A549 (cell line): Measurements from ENCODE around the gene ITGA1. TPM values are rescaled to one million over a fixed set of nuclear protein-coding genes. Genes with fewer than 3 reads are reported as not detected.

Experiments used
- ATAC-seq, 2 experiments: fragments of 200-7000 bp in 1 of 2; fragments of >200 bp in 1 of 2; cut with Nextera tagmentation in 1 of 2; cut with Tn5 transposase in 1 of 2; 3 replicates each; pipeline versions ENCODE4 v1.8.0 to v1.9.1; 2018 to 2020; ENCODE audit warnings: mild to moderate bottlenecking in 1 of 2, moderate library complexity in 1 of 2
- CTCF ChIA-PET: fragments of 300-600 bp; sonication (Branson Sonifier 250); formaldehyde crosslinking; extraction: SDS; loops from one replicate; lab custom pipeline; 2021; ENCODE audit warnings: antibody characterized with exemption, inconsistent platforms; lab: Yijun Ruan, JAX
- POLR2A ChIA-PET: fragments of 350-600 bp; formaldehyde crosslinking; extraction: SDS; loops from one replicate; lab custom pipeline; 2021; ENCODE audit warnings: antibody characterized with exemption, inconsistent platforms; lab: Yijun Ruan, JAX
- DNase-seq, 2 experiments: peaks; one replicate each; pipeline versions ENCODE4 v3.0.0 to v3.0.0-alpha.2; 2011 to 2016; ENCODE audit warnings: low read depth in 1 of 2, low spot score in 1 of 2
- FAIRE-seq: peaks from 2 replicates; lab custom pipeline; 2011; peaks lifted over from hg19 to GRCh38; lab: Jason Lieb, UNC
- H3K27ac ChIP-seq, 2 experiments: fragments of >200 bp; sonication (Bioruptor Twin); formaldehyde crosslinking; 3 replicates each; pipeline ENCODE4 v1.5.1; 2016 to 2017
- H3K4me1 ChIP-seq: fragments of >200 bp; sonication (Bioruptor Twin); formaldehyde crosslinking; 3 replicates; pipeline ENCODE4 v1.6.1; 2016
- H3K4me2 ChIP-seq: fragments of >200 bp; sonication (Bioruptor Twin); formaldehyde crosslinking; 3 replicates; pipeline ENCODE4 v1.6.1; 2016
- H3K4me3 ChIP-seq: fragments of >200 bp; sonication (Bioruptor Twin); formaldehyde crosslinking; 3 replicates; pipeline ENCODE4 v1.5.1; 2016
- H3K9me3 ChIP-seq: fragments of >200 bp; sonication (Bioruptor Twin); formaldehyde crosslinking; 3 replicates; pipeline ENCODE4 v1.6.1; 2016
- ATOH8 ChIP-seq: fragments of 250-450 bp; sonication (Bioruptor Pico); IDR thresholded peaks from 2 replicates; pipeline ENCODE4 v1.5.0; 2020; ENCODE audit warnings: low read depth, mild to moderate bottlenecking, moderate library complexity
- BHLHE40 ChIP-seq: IDR thresholded peaks from 2 replicates; pipeline ENCODE4 v1.6.1; 2012; ENCODE audit warnings: low read depth, low read length, inconsistent platforms
- CEBPB ChIP-seq, 2 experiments: fragments of >200 bp in 1 of 2; sonication (Bioruptor Twin) in 1 of 2; formaldehyde crosslinking in 1 of 2; IDR thresholded peaks; 2 replicates each; pipeline ENCODE4 v1.6.1; 2012 to 2016
- CTCF ChIP-seq: fragments of >200 bp; sonication (Bioruptor Twin); formaldehyde crosslinking; IDR thresholded peaks from 3 replicates; pipeline ENCODE4 v1.5.1; 2016
- EHF ChIP-seq: fragments of 250-450 bp; sonication (Bioruptor Pico); IDR thresholded peaks from 2 replicates; pipeline ENCODE4 v1.5.0; 2020; ENCODE audit warnings: mild to moderate bottlenecking
- ELK1 ChIP-seq: fragments of 150-350 bp; IDR thresholded peaks from 2 replicates; pipeline ENCODE4 v1.6.1; 2014; ENCODE audit warnings: low read depth, mild to moderate bottlenecking, low read length
- ESRRA ChIP-seq: fragments of 150-350 bp; IDR thresholded peaks from 2 replicates; pipeline ENCODE4 v1.6.1; 2014; ENCODE audit warnings: mild to moderate bottlenecking, low read length, borderline replicate concordance
- GATA3 ChIP-seq: IDR thresholded peaks from 2 replicates; pipeline ENCODE4 v1.6.1; 2012; ENCODE audit warnings: borderline replicate concordance
- HOXB5 ChIP-seq: fragments of 250-450 bp; sonication (Bioruptor Pico); IDR thresholded peaks from 2 replicates; pipeline ENCODE4 v1.5.0; 2020; ENCODE audit warnings: mild to moderate bottlenecking, moderate library complexity
- KDM1A ChIP-seq: fragments of 200-600 bp; sonication (generic); IDR thresholded peaks from 2 replicates; pipeline ENCODE4 v1.6.1; 2016; ENCODE audit warnings: low read depth, mild to moderate bottlenecking
- MYC ChIP-seq: IDR thresholded peaks from 2 replicates; pipeline ENCODE4 v1.6.1; 2012; ENCODE audit warnings: mild to moderate bottlenecking, inconsistent platforms, low read length, improper control_type of control experiment, borderline replicate concordance
- NPAS2 ChIP-seq: fragments of 250-450 bp; sonication (Bioruptor Pico); IDR thresholded peaks from 2 replicates; pipeline ENCODE4 v1.8.0; 2022; ENCODE audit warnings: mild to moderate bottlenecking, moderate library complexity, borderline replicate concordance
- PBX3 ChIP-seq: IDR thresholded peaks from 2 replicates; pipeline ENCODE4 v1.6.1; 2012
- POLR2A ChIP-seq: IDR thresholded peaks from 2 replicates; pipeline ENCODE4 v1.6.1; 2012; ENCODE audit warnings: mild to moderate bottlenecking, low read length
- RAD21 ChIP-seq, 2 experiments: fragments of >200 bp in 1 of 2; sonication (Bioruptor Twin) in 1 of 2; formaldehyde crosslinking in 1 of 2; IDR thresholded peaks in 1 of 2; conservative IDR thresholded peaks in 1 of 2; 2 replicates in 1 of 2; 3 replicates in 1 of 2; pipeline ENCODE4 v1.6.1; 2012 to 2018; ENCODE audit warnings: inconsistent platforms in 1 of 2
- RARB ChIP-seq: fragments of 250-450 bp; sonication (Bioruptor Pico); IDR thresholded peaks from 2 replicates; pipeline ENCODE4 v1.8.0; 2021; ENCODE audit warnings: mild to moderate bottlenecking, moderate library complexity
- RCOR1 ChIP-seq: fragments of 150-350 bp; IDR thresholded peaks from 2 replicates; pipeline ENCODE4 v1.6.1; 2014; ENCODE audit warnings: antibody characterized with exemption, low read length, low read depth
- TFCP2L1 ChIP-seq: fragments of 250-450 bp; sonication (Bioruptor Pico); IDR thresholded peaks from 2 replicates; pipeline ENCODE4 v1.5.0; 2021; ENCODE audit warnings: mild to moderate bottlenecking
- TP53 ChIP-seq: fragments of 250-450 bp; sonication (Bioruptor Pico); IDR thresholded peaks from 2 replicates; pipeline ENCODE4 v1.5.0; 2021; ENCODE audit warnings: mild to moderate bottlenecking, moderate library complexity
- USF2 ChIP-seq: fragments of 450-650 bp; IDR thresholded peaks from 2 replicates; pipeline ENCODE4 v1.6.1; 2014; ENCODE audit warnings: antibody characterized with exemption
- ZC3H11A ChIP-seq: fragments of 450-650 bp; IDR thresholded peaks from 2 replicates; pipeline ENCODE4 v1.6.1; 2014; ENCODE audit warnings: antibody characterized with exemption, mild to moderate bottlenecking
- WGBS: methylation state at CpG from one replicate; pipeline ENCODE4 v1.1.6; 2017; ENCODE audit errors: missing lambda C conversion rate; 5-methylcytosine and 5-hydroxymethylcytosine counted together
- polyA plus RNA-seq, 4 experiments: library from polyadenylated mRNA; depleted of rRNA in 3 of 4; stranded (reverse); fragments of >200 nt; fragmentation: RNase III in 1 of 4; extraction: RNeasy Plus Mini Kit Qiagen cat#74134 plus additional on column Dnase treatment in 1 of 4; gene quantifications; 2 replicates in 3 of 4; 3 replicates in 1 of 4; pipeline ENCODE4 v1.2.3, GENCODE V29; 2011 to 2017

ITGA1 gene
- polyA plus RNA-seq, 2 of the 4 experiments (the other 2 are of a cell fraction) = 1.5 to 5.5 TPM

- TF ChIP-seq ELK1 (no peak), TP53 (CRISPR knock-in tag) (no peak), NPAS2 (no peak), RARB (CRISPR knock-in tag) (no peak)
Measured at GRCh38 chr5:52859628-52860027, 71.9 kb downstream of the ITGA1 start (continued).

GRCh38 chr5:52861368-52861767 lies 73.7 kb downstream of the ITGA1 start:
- DNase-seq (no peak), FAIRE-seq (no peak), ATAC-seq (no peak)
- CTCF ChIA-PET = no interaction called here
- Histone ChIP-seq H3K9me3 (no peaks in the 10 kb centered on the region), H3K4me3 (no peak overlapping the region), H3K4me1 (no peaks in the 10 kb centered on the region), H3K27ac (no peak overlapping the region), H3K4me2 (no peak overlapping the region)
- TF ChIP-seq EHF (CRISPR knock-in tag) (no peak), RAD21 (conservative IDR thresholded peaks at IDR 0.05 in 1 of 2, IDR thresholded peaks at IDR 0.05 in 1 of 2) (no peak)
- POLR2A ChIA-PET = no interaction called here
- 79% methylated on average over 5 of the region's 5 CpGs for WGBS

GRCh38 chr5:52863715-52864290 lies 76.1 kb downstream of the ITGA1 start:
- POLR2A ChIA-PET = no interaction called here
- Histone ChIP-seq H3K27ac (no peak overlapping the region), H3K4me3 (no peak overlapping the region), H3K4me1 (no peaks in the 10 kb centered on the region), H3K4me2 (no peak overlapping the region), H3K9me3 (no peaks in the 10 kb centered on the region)
- 59% methylated on average over 2 of the region's 2 CpGs for WGBS
- no peak for ATAC-seq
- FAIRE-seq = no peak
- no peak for TF ChIP-seq KDM1A
- TF ChIP-seq TP53 (CRISPR knock-in tag) = no peak
- TF ChIP-seq BHLHE40 = no peak
- no peak for TF ChIP-seq ATOH8 (CRISPR knock-in tag)
- no peak for TF ChIP-seq USF2
- TF ChIP-seq CTCF = no peak
- TF ChIP-seq POLR2A = no peak
- no peak for TF ChIP-seq PBX3
- TF ChIP-seq NPAS2 = no peak
- no peak for DNase-seq
- CTCF ChIA-PET = no interaction called here

- POLR2A ChIA-PET = no interaction called here
- WGBS = 26% methylated on average over 2 of the region's 2 CpGs
- no peak for TF ChIP-seq CEBPB (IDR thresholded peaks at IDR 0.05)
- TF ChIP-seq MYC = no peak
- no peak for TF ChIP-seq ZC3H11A
- no peak for TF ChIP-seq HOXB5 (CRISPR knock-in tag)
- no peak for TF ChIP-seq RCOR1
- no peak for TF ChIP-seq TFCP2L1 (CRISPR knock-in tag)
- TF ChIP-seq GATA3 = no peak
- no peak for TF ChIP-seq ESRRA
- TF ChIP-seq, all 56 proteins: peak for 0
- no peak for DNase-seq
- no peak for FAIRE-seq
- no peak overlapping the region for H3K4me2 ChIP-seq
- no peak for ATAC-seq
- CTCF ChIA-PET = no interaction called here
- no peak overlapping the region for H3K27ac ChIP-seq
- H3K4me3 ChIP-seq = no peak overlapping the region
- no peaks in the 10 kb centered on the region for H3K9me3 ChIP-seq
- H3K4me1 ChIP-seq = no peaks in the 10 kb centered on the region
Measured at GRCh38 chr5:52864371-52864770, 76.7 kb downstream of the ITGA1 start.
